Amniotic stem cell (primary cell): ENCODE data around the gene CDC42SE2.
"Not testable (repeated sequence)": the region's sequence is repeated elsewhere in the genome, so short reads cannot be mapped to it uniquely, and the experiment has no call there.

ENCODE experiments used
- DNase-seq: peaks from one replicate; lab custom pipeline; 2025; lab: John Stamatoyannopoulos, UW

The CDC42SE2 gene

DNA sequence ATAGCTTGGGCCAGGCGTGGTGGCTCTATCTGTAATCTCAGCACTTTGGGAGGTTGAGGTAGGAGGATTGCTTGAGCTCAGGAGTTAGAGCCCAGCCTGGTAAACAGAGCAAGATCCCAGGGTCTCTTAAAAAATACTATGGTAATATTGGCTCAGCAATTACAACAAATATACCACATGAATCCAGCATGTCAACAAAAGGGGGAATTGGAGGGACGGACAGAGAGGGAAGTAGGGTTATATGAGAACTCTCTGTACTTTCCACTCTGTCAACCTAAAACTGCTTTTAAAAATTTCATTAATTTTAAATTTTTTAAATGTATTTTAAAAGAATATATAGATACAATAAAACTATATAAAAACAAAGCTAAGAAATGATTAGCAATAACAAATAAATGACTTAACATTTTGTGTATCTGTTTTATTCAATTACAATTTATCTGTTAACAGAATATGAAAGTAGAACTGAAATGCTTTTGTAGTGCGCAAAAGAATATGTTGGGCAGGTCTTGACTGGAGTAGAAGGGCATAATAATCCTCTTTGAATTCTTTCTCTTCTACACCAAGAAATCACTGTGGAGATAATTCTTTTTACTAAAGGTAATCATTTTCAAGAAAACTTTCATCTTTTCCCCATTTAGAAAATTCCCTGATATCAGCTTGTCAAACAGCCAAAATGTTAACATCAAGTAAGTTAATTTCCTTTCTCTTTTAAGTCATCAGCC is 12.9 kb upstream of the CDC42SE2 start:
- no peak for DNase-seq

DNA sequence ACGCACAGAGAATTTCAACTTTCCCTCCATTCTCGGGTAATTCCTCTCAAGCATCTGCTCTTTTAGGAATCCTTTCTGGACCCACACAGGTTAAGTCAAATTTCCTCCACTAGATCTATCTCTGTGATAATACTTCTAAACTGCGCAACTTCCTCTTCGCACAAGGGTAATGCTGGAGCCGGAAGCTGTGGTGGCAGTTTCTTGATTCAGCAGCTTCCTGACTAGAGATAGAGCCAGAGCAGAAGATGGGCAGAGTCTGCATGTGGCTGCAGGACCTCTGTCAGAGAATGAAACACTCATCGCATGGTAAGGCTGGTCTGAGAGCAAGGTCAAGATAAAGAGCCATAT is 11.1 kb upstream of the CDC42SE2 start:
- no peak for DNase-seq

GRCh38 chr5:131254025-131254424 is 9.8 kb upstream of the CDC42SE2 start:
- DNase-seq: not testable (repeated sequence)

- DNase-seq: no peak
Observed at GRCh38 chr5:131254741-131255140, 9.1 kb upstream of the CDC42SE2 start.

GRCh38 chr5:131256507-131256823 is 7.4 kb upstream of the CDC42SE2 start:
- no peak for DNase-seq

- DNase-seq: no peak
Observed at GRCh38 chr5:131258733-131259132, 5.1 kb upstream of the CDC42SE2 start.

DNA sequence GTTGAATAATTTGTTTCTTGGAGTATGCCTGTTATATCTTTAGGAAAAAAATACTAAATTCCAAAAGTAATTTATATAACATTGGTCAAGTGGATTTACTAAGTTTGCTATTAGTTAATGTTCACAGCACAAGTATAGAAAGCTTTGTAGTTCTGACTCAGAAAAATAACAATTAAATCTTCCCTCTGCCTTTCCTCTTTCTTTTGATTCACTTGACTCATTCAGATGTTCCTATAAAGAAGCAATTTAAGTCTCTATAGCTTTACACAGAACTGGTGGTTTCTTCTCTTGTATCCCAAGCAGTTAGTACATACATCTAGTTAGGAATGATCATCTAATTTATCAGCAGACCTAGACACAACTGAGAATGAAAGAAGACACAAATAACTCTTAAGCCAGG is 4.5 kb upstream of the CDC42SE2 start:
- no peak for DNase-seq

DNA sequence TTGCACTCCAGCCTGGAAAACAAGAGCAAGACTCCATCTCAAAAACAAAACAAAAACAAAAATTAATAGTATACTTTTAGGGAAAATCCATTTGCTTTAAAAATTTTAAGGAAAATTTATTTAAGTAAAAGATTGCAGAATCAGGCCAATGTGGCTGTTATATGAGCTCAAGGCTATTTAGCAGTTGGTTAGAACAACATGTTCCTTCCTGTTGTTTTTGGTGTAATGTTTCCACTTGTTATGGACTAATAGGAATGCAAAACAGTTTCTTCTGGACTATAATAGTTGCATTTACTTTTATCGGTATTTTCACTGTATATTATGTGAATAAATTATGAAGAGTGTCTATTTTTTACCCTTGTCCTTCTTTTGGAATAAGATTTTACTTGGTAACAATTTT is 3.0 kb upstream of the CDC42SE2 start:
- no peak for DNase-seq

DNA sequence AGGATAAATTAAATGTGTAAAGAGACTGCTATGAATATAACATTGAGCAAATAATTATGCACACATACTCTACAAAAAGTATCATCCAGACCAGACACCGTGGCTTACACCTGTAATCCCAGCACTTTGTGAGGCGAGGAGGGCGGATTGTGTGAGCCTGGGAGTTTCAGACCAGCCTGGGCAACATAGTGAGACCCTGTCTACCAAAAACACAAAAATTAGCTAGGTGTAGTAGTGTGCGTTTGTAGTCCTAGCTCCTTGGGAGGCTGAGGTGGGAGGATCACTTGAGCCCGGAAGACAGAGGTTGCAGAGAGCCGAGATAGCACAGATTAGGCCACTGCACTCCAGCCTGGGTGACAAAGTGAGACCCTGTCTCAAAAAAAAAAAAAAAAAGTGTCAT is 2.4 kb upstream of the CDC42SE2 start:
- no peak for DNase-seq

DNA sequence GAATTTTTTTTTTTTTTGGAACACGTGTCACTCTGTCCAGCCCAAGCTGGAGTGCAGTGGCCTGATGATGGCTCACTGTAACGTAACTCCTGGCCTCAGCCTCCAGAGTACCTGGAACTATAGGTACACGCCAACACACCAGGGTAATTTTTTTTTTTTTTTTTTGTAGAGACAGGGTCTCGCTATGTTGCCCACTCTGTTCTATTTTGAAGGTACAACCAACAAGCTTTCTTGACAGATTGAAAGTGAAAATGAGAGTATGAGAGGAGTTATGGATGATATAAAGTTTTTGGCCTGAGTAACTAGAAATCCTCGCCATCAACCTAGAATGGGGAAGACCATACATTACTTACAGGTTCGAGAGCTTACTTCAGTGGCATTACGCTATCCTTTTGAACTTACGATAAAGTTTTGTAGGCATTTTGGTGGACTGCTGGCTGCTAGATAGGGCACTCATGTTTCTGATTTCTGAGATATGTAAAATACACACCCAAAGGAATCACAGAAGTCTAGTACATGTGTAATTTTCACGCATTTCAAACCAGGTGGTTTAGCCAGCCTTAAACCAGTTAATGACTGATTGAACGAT is 806 bp upstream of the CDC42SE2 start:
- DNase-seq: no peak

DNA sequence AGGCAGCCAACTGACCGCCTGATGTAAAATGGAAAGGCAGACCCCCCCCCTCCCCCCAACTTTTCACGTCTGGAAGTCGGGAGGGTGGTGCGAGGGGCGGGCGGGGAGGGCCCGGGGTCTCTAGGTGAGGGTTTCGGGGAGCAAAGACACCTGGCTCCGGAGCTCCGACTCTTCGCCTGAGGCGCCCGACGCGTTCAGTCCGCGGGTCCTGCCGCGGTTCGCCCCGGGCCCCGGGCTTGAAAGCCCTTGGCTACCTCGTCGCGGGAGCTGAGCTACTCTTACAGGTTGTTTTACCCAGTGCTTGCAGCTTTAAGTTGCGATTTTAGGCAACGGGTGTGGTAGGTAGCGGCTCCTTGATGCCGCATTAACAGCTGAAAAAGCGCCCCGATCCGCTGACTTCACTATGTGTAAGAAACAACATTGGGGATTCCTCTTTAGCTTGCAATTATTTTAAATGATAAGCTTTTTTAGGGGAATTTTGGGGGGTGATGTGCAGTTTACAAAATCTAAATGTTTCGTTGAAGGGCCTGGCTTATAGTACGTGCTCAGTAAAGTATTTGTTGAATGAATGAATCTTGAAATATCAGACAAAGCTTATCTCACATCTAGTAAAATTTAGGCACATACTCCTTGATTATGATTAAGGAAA is 722 bp downstream of the CDC42SE2 start:
- no peak for DNase-seq

GRCh38 chr5:131265311-131265803 is 1.5 kb downstream of the CDC42SE2 start:
- DNase-seq: no peak

- DNase-seq: no peak
Observed at GRCh38 chr5:131266370-131267060, 2.7 kb downstream of the CDC42SE2 start.

GRCh38 chr5:131268758-131269370 is 5.0 kb downstream of the CDC42SE2 start:
- DNase-seq: no peak

DNA sequence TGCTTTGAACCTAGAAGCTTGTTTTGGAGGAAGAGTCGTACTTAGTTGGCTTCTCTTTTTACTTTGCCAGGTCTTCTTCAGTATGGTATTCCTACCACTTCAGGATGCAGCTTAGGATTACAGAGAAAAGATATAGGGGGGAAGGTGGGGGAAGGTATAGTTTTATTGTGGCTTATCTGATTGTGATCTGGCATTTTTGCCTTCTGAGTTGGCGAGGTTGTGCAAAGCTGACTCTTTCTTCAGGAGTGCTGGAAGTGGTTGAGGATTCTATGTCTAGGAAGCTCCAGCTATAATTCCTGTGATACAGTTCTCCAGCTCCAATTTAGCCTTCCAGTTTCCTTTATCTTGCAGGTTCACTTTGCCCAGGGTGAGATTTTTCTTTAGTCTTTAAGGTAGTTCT is 7.0 kb downstream of the CDC42SE2 start:
- DNase-seq: no peak

- not testable (repeated sequence) for DNase-seq
Observed at GRCh38 chr5:131271888-131272287, 8.0 kb downstream of the CDC42SE2 start.

DNA sequence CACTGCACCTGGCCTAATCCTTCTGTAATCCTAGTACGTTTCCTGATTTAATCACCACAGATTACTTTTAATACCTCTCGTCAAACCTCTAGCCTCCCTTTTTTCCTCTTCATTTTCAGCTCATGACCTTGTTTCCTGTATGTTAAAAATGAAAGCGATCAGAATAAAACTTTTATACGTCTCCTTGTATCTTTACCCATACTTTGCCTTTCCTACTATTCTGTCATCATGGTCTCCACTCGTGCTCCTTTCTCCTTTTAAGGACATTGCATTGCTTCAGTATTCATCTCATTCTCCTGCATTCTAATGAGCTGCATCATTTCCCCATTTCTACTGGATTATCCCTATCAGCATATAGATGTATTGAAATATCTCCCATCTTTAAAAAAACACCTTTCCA is 8.5 kb downstream of the CDC42SE2 start:
- DNase-seq: no peak

DNA sequence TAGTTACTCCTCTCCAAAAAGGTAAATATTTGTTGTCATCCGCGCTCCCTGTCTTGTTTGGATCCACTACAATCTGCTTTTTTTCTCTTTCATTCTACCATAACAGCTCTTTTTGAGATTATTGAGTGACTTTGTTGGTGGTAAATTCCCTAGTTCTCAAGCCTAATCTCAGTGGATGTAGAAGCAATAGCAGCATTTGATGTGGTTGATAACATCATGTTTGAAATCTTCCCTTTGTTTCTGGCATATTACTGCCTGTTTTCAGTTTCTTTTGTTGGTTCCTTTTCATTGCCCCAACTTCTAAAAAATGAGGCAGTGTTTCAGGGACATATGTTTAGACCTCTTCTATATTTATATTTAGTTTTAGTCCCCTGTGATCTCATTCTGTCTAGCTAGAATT is 8.9 kb downstream of the CDC42SE2 start:
- no peak for DNase-seq

GRCh38 chr5:131274326-131275063 is 10.6 kb downstream of the CDC42SE2 start:
- DNase-seq: no peak

- no peak for DNase-seq
Observed at GRCh38 chr5:131276072-131276471, 12.2 kb downstream of the CDC42SE2 start.

GRCh38 chr5:131277447-131277846 is 13.6 kb downstream of the CDC42SE2 start:
- DNase-seq: no peak
